A549 (cell line): ENCODE measurements around the gene NKAIN2.

Experiments
- CEBPB ChIP-seq, 2 experiments: fragments of >200 bp in 1 of 2; sonication (Bioruptor Twin) in 1 of 2; formaldehyde crosslinking in 1 of 2; IDR thresholded peaks; 2 replicates each; pipeline ENCODE4 v1.6.1; 2012 to 2016
- CTCF ChIP-seq: fragments of >200 bp; sonication (Bioruptor Twin); formaldehyde crosslinking; IDR thresholded peaks from 3 replicates; pipeline ENCODE4 v1.5.1; 2016
- POLR2A ChIP-seq: IDR thresholded peaks from 2 replicates; pipeline ENCODE4 v1.6.1; 2012; ENCODE audit warnings: mild to moderate bottlenecking, low read length
- RAD21 ChIP-seq, 2 experiments: fragments of >200 bp in 1 of 2; sonication (Bioruptor Twin) in 1 of 2; formaldehyde crosslinking in 1 of 2; IDR thresholded peaks in 1 of 2; conservative IDR thresholded peaks in 1 of 2; 2 replicates in 1 of 2; 3 replicates in 1 of 2; pipeline ENCODE4 v1.6.1; 2012 to 2018; ENCODE audit warnings: inconsistent platforms in 1 of 2
- TP53 ChIP-seq: fragments of 250-450 bp; sonication (Bioruptor Pico); IDR thresholded peaks from 2 replicates; pipeline ENCODE4 v1.5.0; 2021; ENCODE audit warnings: mild to moderate bottlenecking, moderate library complexity

GRCh38 chr6:124867121-124867520, 1063.5 kb downstream of the NKAIN2 start:
- TF ChIP-seq CTCF (no peak), TP53 (no peak), CEBPB (IDR thresholded peaks at IDR 0.05) (no peak), RAD21 (conservative IDR thresholded peaks at IDR 0.05 in 1 of 2, IDR thresholded peaks at IDR 0.05 in 1 of 2) (no peak), POLR2A (no peak)
